NCI-H1694 (cell line): ENCODE measurements around the gene NR5A1.

Experiments used
- DNase-seq: peaks from one replicate; lab custom pipeline; 2025; lab: John Stamatoyannopoulos, UW

Gene NR5A1

GRCh38 chr9:124506931-124507879, at the start of gene NR5A1:
TSS of gene NR5A1 (minus strand) at chr9:124507399. CDS start at chr9:124503395, 4,004 bp downstream.
- no peak for DNase-seq

- DNase-seq = no peak
Observed at GRCh38 chr9:124555043-124555442, 47.8 kb upstream of the NR5A1 start.

- no peak for DNase-seq
Observed at GRCh38 chr9:124553738-124554137, 46.5 kb upstream of the NR5A1 start.

GRCh38 chr9:124552273-124552605, 45.0 kb upstream of the NR5A1 start:
- DNase-seq = no peak

GRCh38 chr9:124551472-124552272, 44.5 kb upstream of the NR5A1 start:
- DNase-seq = peak; percentile 34

- DNase-seq = no peak
Observed at GRCh38 chr9:124550072-124550471, 42.9 kb upstream of the NR5A1 start.

GRCh38 chr9:124549016-124549415, 41.8 kb upstream of the NR5A1 start:
- no peak for DNase-seq

- no peak for DNase-seq
Observed at GRCh38 chr9:124544535-124544934, 37.3 kb upstream of the NR5A1 start.

- no peak for DNase-seq
Observed at GRCh38 chr9:124541824-124542223, 34.6 kb upstream of the NR5A1 start.

- no peak for DNase-seq
Observed at GRCh38 chr9:124537926-124538325, 30.7 kb upstream of the NR5A1 start.

- DNase-seq = no peak
Observed at GRCh38 chr9:124535846-124536245, 28.6 kb upstream of the NR5A1 start.

GRCh38 chr9:124532897-124533296, 25.7 kb upstream of the NR5A1 start:
- no peak for DNase-seq

GRCh38 chr9:124531115-124531514, 23.9 kb upstream of the NR5A1 start:
- DNase-seq = no peak

GRCh38 chr9:124530246-124530645, 23.0 kb upstream of the NR5A1 start:
- DNase-seq = no peak

- no peak for DNase-seq
Observed at GRCh38 chr9:124527781-124528180, 20.6 kb upstream of the NR5A1 start.

GRCh38 chr9:124526174-124526573, 19.0 kb upstream of the NR5A1 start:
- DNase-seq = no peak

GRCh38 chr9:124522121-124523098, 15.2 kb upstream of the NR5A1 start:
- DNase-seq = no peak

GRCh38 chr9:124521142-124521541, 13.9 kb upstream of the NR5A1 start:
- no peak for DNase-seq

GRCh38 chr9:124520206-124520596, 13.0 kb upstream of the NR5A1 start:
- no peak for DNase-seq

GRCh38 chr9:124518116-124518515, 10.9 kb upstream of the NR5A1 start:
- no peak for DNase-seq

GRCh38 chr9:124517600-124517999, 10.4 kb upstream of the NR5A1 start:
- no peak for DNase-seq

- no peak for DNase-seq
Observed at GRCh38 chr9:124514874-124515273, 7.7 kb upstream of the NR5A1 start.
